PC-9 (cell line): ENCODE measurements around the gene DOCK1.

Experiments
- EZH2 ChIP-seq: fragments of 200-600 bp; sonication (generic); IDR thresholded peaks from 2 replicates; pipeline ENCODE4 v1.8.0; 2017; ENCODE audit warnings: antibody characterized with exemption, low read depth
- TF ChIP-seq, protein P1 (sequence below): fragments of 200-600 bp; sonication (generic); conservative IDR thresholded peaks from 2 replicates; pipeline ENCODE4 v1.6.1; 2017; ENCODE audit warnings: mixed run types, antibody characterized with exemption, mild to moderate bottlenecking, moderate library complexity

DNA sequence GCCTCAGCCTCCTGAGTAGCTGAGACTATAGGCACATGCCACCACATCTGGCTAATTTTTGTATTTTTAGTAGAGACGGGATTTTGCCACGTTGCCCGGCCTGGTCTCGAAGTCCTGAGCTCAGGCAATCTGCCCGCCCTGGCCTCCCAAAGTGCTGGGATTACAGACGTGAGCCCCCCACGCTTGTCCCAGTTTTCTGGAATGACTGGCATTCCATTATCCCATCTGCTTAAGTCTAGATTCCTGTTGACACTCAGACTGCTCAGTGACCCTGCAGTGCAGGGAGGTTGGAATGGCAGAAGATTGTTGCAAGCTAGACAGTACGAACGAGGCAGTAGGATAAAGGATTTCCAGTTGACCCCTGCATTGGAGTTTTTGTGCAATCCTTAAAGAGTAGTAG is 508.8 kb downstream of the DOCK1 start:
- TF ChIP-seq, protein P1, sequence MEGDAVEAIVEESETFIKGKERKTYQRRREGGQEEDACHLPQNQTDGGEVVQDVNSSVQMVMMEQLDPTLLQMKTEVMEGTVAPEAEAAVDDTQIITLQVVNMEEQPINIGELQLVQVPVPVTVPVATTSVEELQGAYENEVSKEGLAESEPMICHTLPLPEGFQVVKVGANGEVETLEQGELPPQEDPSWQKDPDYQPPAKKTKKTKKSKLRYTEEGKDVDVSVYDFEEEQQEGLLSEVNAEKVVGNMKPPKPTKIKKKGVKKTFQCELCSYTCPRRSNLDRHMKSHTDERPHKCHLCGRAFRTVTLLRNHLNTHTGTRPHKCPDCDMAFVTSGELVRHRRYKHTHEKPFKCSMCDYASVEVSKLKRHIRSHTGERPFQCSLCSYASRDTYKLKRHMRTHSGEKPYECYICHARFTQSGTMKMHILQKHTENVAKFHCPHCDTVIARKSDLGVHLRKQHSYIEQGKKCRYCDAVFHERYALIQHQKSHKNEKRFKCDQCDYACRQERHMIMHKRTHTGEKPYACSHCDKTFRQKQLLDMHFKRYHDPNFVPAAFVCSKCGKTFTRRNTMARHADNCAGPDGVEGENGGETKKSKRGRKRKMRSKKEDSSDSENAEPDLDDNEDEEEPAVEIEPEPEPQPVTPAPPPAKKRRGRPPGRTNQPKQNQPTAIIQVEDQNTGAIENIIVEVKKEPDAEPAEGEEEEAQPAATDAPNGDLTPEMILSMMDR, result no peak
- no peak for TF ChIP-seq EZH2
